ENCODE data around the gene SMNDC1.

The SMNDC1 gene

DNA sequence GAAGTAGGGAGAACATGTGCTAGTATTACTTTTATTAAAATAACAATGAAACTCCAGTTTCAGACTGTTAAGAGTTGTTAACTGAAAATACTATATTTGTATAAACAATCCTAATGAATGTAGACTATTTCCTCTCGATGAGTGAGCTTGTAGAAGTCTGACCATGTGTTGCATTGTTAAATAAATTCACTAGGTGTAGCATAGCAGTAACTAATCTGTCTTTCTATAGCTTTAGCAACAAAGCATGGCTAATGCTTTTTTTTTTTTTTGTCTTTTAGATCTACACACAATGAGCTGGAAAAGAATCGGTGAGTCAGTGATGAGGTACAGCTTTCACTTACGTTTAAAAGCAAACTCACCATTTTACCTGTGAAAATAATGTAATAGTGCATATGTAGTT lies 60.2 kb downstream of the SMNDC1 start:
- DNase-seq = no peak

DNA sequence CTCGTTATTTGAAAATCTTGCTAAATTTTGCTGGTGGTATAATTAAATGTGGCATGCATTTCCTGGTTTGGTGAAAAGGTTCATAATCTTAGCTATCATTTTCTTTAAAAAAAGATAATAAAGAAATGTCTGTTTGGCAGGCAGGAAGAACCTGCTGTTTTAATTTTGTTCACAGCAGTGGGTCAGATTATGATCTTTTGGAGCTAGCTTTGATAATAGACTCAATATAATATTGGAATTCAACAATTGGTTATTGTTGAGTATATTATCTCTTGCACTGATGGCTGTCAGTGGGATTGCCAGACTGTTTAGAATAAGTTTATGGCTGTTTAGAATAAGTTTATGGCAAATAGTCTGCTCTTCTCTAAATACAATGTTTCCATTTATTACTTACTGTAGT lies 62.2 kb downstream of the SMNDC1 start:
- no peak for DNase-seq

DNA sequence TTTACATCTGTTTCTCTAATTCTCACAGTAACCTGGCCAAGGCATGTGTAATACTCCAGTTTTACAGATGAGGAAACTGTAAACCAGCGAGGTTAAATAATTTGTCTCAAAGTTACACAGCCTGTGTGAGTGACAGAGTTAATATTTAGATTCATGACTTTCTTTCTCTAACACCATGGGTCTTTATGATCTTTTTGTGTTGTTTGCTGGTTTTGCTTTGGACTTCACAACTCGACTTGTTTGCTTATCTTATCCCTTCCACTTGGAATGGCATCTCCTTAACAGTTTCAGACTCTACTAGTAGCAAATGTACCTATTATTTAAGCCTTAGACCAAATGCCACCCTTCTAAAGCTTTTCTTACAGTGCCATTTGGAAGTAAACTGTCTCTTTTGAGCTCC lies 62.9 kb downstream of the SMNDC1 start:
- DNase-seq = no peak

DNA sequence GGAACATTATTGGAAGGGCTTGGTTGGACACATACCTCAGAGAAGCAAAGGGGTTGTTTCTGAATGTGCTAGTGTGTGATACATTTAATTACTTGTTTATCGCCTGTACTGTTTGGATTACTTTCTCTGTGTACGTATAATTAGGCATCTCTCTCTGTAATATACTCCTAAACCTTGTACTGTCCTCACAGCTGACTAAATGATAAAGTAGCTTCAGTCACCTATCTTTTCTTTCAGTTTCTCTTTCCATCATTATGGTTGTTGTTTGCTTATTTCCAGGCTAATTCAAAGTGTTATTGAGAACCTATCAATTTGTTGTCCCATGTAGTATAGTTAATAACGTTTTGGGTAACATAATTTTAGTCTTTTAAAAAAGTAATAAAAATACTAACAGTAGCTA lies 63.3 kb downstream of the SMNDC1 start:
- DNase-seq = no peak
